Prostate gland (tissue), 2 donors: Measurements from ENCODE around the gene HCAR2.
"Not testable (repeated sequence)": the region's sequence is repeated elsewhere in the genome, so short reads cannot be mapped to it uniquely, and the experiment has no call there.

ENCODE experiments used
- POLR2A ChIP-seq: fragments of 450-650 bp; IDR thresholded peaks from one replicate; pipeline ENCODE4 v1.6.1; 2016; ENCODE audit warnings: antibody characterized with exemption, mild to moderate bottlenecking
- POLR2AphosphoS5 ChIP-seq: sonication (generic); formaldehyde crosslinking; IDR thresholded peaks from one replicate; pipeline ENCODE4 v1.6.1; 2017; ENCODE audit warnings: antibody characterized with exemption
- TF ChIP-seq, protein P1 (sequence below), 4 experiments: fragments of 200-600 bp in 2 of 4; fragments of 450-650 bp in 2 of 4; sonication (generic) in 2 of 4; IDR thresholded peaks; 1 replicate in 3 of 4; 2 replicates in 1 of 4; pipeline ENCODE4 v1.5.1; 2016 to 2019; ENCODE audit warnings: antibody characterized with exemption in 4 of 4, mild to moderate bottlenecking in 2 of 4, moderate library complexity in 2 of 4

DNA sequence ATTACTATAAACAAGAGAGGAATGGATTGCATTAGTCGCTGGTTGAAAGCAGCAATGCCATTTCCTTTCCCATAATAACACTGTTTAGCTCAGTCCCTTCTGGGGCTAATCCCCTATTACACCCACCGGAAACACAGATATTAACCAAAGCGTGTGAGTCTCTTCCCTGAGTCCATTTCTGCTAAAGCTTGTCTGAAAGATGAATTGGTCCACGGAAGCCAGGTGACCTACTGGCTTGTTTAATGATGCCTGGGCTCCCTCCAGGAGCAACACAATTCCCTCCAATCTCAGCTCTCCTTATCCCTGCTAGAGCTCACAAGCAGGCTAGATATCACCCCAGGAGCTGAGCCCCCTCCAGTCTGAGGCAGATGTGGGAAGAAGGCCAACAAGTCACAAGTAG lies 1.7 kb downstream of the HCAR2 start:
- not testable (repeated sequence) for TF ChIP-seq POLR2AphosphoS5, POLR2A
- TF ChIP-seq, protein P1, sequence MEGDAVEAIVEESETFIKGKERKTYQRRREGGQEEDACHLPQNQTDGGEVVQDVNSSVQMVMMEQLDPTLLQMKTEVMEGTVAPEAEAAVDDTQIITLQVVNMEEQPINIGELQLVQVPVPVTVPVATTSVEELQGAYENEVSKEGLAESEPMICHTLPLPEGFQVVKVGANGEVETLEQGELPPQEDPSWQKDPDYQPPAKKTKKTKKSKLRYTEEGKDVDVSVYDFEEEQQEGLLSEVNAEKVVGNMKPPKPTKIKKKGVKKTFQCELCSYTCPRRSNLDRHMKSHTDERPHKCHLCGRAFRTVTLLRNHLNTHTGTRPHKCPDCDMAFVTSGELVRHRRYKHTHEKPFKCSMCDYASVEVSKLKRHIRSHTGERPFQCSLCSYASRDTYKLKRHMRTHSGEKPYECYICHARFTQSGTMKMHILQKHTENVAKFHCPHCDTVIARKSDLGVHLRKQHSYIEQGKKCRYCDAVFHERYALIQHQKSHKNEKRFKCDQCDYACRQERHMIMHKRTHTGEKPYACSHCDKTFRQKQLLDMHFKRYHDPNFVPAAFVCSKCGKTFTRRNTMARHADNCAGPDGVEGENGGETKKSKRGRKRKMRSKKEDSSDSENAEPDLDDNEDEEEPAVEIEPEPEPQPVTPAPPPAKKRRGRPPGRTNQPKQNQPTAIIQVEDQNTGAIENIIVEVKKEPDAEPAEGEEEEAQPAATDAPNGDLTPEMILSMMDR (IDR thresholded peaks at IDR 0.05): not testable (repeated sequence)
